Cerebellar cortex (tissue), 1 donor: ENCODE data around the gene GLCE.
A peak's percentile ranks its signal among the peaks of the same experiment; 100 is the strongest.
"Not testable (repeated sequence)": the region's sequence is repeated elsewhere in the genome, so short reads cannot be mapped to it uniquely, and the experiment has no call there.

Experiments
- DNase-seq: peaks from one replicate; pipeline ENCODE4 v3.0.0-alpha.2; 2015; ENCODE audit warnings: low spot score

The GLCE gene

DNA sequence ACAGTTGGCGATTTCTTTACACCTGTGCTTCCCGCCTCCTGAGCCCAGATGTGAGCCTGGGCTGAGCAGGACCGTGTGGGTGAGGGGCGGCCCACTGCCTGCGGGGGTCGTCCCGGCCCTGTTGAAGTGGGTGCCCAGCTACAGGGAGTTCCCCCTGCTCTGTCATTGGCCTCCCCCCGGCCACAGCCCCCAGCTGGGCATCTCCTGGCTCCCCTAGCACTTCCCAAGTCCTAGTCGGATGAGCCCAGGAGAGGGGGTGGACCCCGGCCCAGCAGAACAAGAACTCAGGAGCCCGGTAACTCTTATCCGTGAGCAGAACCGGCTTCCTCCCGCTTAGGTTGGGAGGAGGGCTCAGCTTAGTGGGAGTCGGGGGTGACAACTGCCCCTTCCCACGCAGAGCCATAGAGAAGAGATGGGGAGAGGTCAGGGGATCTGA, 139.0 kb downstream of the GLCE start:
- DNase-seq, result no peak

DNA sequence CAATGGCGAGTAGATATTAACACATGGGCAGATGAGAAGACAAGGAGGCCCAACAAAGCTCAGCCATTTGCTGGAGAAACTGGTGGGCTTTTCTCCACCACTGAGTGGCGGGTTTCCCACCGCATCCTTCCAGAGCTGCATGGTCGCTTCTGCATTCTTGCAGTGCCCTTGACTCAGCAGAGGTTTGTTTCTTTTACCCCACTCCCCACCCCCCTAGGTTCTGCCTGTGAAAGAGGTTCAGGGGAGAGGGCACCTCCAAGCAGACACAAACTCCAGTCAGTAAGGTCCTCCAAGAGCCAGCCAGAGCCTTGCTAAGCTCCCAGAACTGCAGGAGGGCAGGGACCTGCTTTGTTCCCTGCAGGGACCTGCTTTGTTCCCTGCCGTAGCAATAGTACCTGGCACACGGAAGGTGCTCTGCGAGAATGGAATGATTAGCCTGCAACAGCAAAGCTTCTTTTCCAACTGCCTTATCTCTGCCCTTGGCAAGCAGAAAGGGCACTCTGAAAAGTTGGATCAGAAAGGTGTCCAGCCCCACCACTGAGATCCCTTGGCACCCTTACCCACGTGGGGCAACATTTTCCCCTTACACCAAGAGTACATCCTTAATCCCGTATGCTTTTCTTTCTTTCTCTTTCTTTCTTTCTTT, 139.6 kb downstream of the GLCE start:
- DNase-seq, result no peak

DNA sequence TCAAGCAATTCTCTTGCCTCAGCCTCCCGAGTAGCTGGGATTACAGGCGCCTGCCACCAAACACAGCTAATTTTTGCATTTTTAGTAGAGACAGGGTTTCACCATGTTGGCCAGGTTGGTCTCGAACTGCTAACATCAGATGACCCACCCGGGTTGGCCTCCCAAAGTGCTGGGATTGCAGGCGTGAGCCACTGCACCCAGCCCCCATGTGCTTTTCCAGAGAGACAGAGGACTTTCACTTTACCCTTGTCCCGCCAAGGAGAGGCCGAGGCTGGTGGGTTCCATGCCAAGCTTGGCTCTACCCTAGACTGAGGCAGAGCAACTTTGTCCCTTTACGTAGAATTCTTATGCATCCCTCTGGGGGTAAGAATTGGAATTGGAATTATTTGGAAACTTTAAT, 140.7 kb downstream of the GLCE start:
- DNase-seq, result not testable (repeated sequence)

DNA sequence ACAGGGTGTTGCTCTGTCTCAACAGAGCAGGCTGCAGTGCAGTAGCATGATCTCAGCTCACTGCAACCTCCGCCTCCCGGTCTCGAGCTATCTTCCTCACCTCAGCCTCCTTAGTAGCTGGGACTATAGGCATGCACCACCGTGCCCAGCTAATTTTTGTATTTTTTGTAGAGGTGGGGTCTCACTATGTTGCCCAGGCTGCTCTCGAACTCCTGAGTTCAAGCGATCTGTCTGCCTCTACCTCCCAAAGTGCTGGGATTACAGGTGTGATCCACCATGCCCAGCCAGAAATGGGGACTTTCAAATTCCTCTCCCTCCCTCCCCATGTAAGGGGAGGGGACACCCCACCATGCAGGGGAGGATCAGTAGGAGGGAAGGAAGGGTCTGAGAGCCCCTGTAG, 141.7 kb downstream of the GLCE start:
- not testable (repeated sequence) for DNase-seq

DNA sequence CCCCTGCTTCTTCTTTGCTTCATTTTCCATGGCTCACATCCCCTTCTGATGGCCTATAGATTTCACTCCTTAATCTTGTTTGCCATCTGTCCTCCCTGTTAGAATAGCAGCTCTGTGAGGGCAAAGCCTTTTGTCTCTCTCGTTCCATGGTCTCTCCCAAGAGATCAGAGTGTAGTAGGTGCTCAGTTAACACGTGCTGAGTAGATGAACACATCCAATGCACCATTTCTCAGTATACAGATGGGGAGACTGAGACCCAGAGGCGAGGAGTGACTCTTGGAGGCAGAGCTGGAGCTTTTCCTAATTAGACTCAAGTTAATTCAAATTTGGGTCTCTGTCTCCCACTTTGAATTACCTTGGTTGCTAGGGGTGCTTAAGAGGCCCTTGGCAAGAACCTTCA, 142.5 kb downstream of the GLCE start:
- DNase-seq, result no peak

DNA sequence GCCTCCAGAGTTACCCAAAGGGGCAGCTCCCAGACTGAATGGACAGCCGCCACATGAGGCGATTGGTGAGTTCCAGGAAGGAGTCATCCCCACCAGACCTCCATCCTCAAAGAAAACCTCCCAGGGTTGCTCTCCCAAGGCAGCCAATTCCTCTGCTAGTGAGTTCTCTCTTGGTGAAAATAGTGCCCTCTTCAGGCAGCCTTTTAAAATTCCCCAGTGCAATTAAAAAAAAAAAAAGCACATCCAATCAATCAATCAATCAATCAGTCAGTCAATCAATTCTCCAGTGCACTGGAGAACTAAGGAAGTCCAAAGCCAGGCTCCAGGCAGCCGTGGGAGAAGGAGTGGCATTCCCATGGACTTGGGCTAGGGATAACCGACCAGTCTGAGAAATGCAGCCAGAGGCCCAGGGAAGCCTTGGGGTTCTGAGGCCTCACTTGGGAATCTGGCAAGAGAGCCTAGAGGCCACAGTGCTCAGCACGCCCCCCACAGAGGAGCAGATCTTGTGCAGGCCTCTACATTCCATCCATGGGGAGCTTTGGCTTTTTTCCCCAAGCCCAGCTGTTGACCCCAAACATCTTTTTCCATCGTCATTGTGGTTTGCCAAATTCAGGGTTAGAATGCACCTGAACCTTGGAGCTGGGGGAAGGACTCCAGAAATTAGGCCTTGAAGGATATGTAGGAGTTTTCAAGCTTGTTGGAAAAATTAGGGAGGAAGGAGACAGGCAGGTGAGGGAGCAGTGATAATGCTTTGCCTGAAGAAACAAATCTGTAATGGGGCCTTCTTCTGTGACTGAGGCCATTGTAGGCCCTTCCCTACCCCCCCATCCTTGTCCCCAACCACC, 143.1 kb downstream of the GLCE start:
- peak; percentile 5 for DNase-seq

DNA sequence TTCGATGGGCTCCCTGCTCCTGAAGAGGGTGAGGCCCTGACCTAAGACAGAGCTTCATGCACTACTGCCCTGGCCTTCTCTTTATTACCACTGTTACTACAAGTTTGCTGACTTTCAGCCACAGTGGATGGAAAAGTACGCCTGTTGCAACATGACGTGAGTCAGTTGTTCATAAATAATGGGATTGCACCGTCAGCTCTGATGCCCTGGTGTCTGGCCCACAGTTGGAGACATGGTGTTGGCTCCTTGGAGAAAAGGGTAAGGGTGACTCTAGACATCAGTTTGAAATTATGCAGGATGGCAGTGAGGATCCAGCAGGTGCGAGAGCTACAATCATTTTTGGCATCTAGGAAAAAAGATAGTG, 143.7 kb downstream of the GLCE start:
- no peak for DNase-seq

DNA sequence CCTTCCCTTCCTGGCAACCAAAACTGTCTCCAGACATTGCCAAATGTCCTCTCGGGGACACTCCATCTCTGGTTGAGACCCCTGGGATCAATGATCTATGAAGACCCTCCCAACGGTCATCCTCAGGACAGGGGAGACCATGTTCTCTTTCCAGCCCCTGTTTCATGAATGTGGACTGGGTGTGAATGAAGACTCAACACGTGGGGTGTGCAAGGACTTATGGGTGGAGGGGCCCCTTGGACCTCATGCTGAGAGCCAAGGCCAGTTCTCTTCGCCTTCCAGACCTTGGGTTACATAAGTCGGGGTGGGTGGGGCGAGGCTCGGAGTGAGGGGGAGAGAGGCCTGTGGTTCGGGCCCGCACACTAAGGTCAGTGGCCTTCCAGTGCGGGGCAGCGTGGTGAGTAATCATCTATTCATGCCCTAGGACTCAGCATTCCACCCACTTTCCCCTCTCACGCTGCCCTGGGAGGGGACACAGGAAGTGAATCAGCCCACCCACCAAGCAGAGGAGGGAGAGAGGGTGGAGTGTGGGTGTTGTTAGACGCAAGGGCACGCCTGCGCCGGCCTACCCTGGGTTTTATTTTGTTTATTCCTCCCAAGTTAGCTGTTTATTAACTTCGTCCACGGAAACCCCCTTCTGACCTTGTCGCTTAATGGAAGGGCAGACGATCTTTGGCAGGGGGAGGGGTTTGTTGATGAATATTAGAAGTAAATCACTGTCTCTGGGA, 144.9 kb downstream of the GLCE start:
- DNase-seq, result no peak

DNA sequence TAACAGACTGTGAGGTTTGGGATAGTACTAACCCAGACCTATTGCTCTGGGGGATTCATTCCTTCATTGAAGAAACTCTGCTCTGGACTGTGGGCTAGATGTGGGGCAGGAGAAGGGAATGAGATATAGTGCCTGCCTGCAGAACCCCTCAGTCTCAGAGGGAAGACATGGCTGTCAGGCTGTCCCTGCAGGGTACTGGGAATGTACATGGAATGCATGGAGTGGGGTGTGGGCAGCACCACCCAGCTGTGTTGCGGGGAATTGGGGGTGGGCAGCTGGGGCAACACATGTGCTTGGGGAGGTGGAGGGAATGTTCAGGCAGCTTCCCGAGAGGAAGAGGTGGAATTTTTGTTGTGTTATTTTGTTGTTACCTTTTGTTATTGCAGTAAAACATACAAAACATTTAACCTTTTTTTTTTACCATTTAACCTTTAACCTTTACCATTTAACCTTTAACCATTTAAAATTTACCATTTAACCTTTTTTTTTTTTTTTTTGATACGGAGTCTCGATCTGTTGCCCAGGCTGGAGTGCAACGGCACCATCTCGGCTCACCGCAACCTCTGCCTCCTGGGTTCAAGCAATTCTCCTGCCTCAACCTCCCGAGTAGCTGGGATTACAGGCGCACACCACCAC, 145.6 kb downstream of the GLCE start:
- no peak for DNase-seq

DNA sequence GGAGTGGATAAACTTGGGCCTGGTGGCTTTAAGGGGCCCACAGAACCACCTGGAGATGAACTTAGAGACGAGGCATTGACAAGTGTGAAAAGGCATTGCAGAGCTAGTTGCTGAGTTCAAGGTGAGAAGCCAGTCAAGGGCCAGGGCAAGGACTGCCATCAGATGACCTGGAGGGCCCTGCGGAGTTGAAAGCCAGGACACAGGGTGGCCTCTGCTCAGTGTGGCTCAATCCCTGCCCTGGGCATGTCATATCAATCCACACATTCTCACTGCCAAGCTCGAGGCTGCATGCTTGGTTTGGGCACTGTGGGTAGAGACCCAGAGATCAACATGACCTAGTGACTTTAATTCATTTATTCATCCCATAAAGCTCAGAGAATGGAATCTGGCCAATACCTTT, 147.5 kb downstream of the GLCE start:
- DNase-seq, result no peak

DNA sequence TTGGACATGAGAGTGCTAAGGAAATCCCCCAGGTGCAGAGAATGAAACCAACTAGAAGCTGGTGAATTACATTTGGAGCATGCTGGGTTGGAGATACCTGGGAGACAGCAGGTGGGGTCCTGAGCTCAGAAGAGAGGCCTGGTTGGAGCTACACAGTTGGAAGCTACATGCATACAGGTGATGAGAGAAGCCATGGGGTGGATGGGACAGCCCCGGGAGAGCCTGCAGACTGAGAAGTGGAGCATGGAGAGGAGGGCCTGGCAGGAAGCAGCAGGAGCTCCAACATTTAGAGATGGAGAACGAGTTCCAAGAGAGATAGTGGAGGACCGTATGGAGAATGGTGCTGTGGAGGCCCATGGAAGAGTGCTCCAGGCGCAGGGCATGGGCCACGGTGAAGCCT, 148.5 kb downstream of the GLCE start:
- DNase-seq, result no peak

DNA sequence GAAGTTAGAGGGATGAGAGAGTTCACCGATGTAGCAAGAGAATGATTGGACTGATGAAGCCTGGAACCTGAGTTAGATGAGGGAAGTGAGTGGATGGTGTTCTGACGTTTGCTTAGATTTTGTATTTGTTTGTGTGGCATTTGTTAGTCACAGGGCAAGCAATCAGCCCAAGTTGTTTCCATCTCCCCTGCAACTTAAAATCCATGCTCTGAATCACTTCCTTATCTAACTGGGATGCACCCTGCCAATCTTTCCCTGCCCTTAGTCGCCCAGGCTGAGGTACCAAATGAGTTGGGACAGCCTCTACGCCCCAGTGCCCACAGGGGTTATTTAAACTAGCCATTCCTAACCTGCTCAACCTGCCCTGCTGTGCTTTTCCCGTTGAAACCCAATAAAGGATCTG, 150.9 kb downstream of the GLCE start:
- DNase-seq, result no peak

DNA sequence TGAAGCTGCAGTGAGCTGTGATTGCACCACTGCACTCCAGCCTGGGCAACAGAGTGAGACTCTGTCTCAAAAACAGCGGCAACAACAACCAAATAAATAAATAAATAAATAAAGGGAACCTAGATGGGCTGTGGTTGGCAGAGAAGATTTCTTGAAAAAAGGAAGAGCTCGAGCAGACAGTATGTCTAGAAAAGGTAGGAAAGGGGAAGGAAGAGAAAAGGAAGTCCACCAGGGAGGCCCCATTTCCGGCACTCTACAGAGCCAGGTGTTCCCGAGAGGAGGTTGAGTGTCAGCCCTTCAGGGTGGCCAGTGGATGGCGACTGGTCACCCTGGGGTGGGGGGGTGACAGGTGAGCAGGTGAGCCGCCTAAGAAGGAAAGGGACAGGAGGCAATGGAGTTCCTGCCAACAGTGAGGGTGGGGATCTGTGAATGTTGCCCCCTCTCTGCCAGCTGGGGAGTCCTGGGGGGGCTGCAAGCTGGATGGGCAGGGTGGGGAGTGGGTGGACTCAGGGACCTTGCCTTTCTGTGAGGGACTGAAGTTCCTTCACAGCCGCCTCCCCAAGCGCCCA, 153.1 kb downstream of the GLCE start:
- DNase-seq, result no peak

DNA sequence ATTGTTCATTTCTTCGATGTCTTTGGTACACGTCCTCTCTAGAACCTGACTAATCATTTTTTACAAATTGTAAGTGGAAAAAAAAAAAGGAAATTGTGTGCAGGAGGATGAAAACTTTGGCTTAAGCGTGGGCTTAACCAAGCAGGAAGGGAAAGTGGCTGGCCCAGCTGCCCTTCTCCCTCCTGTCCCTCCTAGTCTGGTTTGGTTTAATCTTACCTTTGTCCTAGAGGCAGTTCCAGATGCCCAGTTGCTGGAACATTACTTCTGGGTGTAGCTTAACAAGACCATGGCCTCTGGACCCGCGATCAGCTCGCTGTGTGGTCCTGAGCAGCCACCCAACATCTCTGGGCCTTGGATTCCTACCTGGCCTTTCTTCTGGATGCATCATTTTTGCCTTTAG, 153.7 kb downstream of the GLCE start:
- no peak for DNase-seq

DNA sequence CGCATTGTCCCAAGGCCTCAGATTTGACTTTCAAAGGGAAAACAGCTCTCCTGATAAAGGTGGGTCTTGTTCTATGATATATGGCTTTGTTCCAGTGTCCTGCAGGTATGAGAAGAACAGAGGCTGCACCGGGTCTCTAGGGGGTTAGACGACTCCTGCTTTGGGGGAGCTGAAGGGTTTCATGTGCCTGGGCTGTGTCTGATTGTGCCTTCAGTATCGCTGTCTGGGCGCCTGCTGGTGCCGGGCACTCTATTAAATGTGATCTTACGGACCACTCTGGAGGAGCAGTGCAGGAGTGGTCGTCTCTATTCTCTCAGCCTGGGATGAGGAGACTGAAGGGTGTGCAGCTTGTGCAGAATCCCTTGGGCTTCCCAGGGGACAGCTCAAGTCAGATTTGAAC, 154.3 kb downstream of the GLCE start:
- DNase-seq, result no peak

DNA sequence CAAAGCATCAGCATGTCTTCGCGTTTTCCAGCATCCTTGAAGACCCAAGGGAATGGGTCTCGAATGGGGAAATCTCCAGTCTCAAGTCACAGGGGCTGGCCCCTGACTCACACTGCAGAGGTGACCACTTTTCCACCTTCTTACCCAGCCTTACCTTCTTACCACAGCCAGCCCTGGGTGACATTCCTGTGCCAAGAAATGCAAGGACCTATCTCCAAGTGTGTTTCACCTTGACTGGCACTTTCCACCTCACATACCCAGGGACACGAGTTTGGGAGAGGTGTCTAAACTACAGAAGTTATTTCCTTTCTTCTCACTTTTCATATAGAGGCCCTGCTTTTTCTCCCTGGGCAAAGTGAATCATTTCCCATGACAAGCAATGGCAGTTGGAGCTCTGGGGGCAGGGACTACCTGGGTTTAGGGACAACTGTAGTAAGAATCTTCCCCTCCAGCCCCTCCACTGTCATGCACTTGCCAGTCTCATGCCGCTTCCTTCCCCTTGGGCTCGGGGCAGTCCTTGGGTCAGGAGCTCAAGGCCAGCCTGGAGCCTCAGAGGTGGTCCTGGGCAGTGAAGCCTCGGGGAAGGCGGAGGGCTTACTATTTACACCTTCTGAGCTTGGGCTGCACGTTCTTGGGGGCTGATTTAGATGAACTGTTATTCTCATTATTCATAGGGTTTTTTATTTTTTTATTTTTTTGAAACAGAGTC, 155.1 kb downstream of the GLCE start:
- no peak for DNase-seq

DNA sequence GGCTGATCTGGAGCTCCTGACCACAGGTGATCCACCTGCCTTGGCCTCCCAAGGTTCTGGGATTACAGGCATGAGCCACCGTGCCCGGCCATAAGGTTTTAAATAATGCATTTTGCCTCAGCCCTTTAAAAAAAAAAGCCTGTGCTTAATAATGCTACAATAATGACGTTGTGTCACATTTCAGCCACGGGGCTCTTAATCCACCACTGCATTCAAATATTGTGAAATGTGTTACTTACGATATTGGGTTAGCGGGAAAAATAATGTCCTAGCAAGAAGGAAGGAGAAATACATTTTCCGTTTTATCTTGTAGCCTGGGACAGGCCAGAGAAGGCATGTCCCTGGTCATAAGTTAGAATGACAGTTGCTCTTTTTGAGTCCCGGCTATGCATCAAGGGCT, 155.9 kb downstream of the GLCE start:
- no peak for DNase-seq

DNA sequence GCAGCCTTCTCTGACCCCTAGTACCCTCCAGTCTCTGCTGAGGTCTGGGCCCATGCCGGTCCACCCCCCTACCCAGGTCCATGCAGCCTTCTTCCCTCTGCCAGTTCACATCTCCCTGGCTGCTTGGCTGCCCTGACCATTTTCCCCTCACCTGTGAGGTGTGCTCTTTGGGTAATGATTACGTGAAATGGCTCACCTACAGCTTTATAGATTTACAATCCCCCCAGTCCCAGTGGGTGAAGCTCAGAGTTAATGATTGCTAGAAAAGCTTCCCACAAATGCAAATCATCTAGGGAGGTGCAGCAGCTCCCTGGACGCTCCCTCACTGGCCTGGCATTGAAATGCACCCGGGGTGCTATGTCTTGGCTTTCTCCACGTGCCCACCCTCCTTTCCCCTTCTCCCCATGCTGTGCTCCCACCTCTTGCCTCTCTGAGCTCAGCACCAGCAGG, 157.0 kb downstream of the GLCE start:
- no peak for DNase-seq

DNA sequence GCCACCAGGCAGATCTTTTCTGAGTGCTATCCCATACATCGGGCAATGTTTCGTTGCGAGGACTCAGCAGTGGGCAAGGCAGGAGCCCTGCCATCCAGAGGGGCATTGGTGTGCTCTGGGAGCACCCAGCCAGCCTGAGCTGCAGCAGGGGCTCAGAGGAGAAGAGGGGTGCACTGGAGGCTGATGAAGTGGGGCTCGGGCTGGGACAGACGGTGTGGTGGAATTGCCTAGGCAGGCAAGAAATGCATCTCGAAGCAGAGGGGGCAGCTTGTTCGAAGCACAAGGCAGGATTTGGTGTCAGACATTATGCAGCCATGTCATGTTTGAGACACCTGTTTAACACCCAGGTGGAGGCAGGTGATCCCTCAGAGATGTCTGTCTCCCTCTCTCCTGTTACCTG, 157.6 kb downstream of the GLCE start:
- DNase-seq, result no peak

DNA sequence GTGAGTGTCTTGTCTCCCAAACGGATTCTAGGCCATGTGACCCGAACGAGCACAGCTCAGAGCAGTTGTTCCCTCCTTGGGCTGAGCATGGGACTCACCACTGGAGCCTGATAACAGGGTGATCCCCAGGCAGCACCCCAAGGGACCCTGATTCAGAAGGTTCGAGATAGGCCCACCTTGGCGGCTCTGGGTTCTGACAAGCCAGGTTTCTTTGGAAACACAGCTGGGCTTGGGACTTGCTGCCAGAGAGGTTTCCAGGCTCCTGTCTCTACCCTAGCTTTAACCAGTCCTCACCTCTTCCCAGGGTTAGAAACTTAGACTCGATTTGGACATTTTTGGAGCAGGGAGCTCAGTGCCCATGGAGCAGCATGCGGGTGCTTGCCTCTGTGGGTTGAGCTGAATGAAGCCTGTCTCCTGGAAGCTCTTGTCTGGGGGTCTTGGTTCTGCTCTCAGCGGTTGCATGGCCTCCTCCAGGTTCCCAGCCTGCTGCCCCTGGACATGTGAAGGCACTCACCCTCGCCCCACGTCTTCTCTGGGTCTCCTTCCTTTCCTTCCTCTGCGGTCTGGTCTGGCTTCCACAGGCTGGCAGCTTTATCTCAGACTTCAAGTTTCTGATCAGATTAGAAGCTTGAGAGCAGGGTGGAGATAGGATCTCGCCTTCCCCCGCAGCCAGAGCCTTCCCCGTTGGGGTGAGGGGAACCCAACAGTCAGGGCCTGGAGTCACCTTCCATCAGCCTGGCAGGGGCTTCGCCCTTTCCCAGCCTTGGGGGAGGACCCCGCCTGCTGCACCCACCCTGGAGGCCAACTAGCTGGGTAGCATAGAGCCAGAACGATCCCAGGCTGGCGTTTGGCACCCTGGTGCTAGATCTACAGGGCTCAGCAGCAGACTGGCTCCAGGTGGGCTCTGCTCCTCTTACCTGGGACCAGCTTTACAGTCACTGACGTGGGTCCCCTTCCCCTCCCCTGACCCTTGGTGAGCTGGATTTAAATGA, 159.2 kb downstream of the GLCE start:
- DNase-seq, result no peak
